ENCODE results near the gene ATP11A. TPM values are rescaled to one million over a fixed set of nuclear protein-coding genes. Genes with fewer than 3 reads are reported as not detected.
A peak's percentile ranks its signal among the peaks of the same experiment; 100 is the strongest.

ATP11A gene
- total RNA-seq = 10 to 100 TPM; 23.1 to 51.0 (median 33.6) TPM
- 10 to 100 TPM in 1 of 2 donors, 1 to 10 TPM in 1; 9.3 to 18.7 TPM for polyA plus RNA-seq

GRCh38 chr13:112689303-112690245 is at the start of gene ATP11A:
ATP11A (plus strand) TSS chr13:112690038; CDS start chr13:112690417, 379 bp downstream.
- Histone ChIP-seq H3K36me3 (no peaks in the 10 kb centered on the region), H3K9me3 (no peaks in the 10 kb centered on the region), H3K4me3 (peak within 1 kb of the TSS; percentile 59 to 97 (median 88)), H3K4me1 (peaks cover 5 to 18% (median 8%) of the 10 kb centered on the region in 3 donors), H3K27me3 (no peaks in the 10 kb centered on the region), H3K27ac (peak within 1 kb of the TSS; percentile 92 to 96 (median 94))
- DNase-seq (peak; percentile 93 to 98 (median 94)), FAIRE-seq (no peak), ATAC-seq (peak; percentile 84 to 90 (median 86))
- WGBS, 2 donors = 1% methylated on average over 27 to 95 of the region's 95 CpGs
- no peak for TF ChIP-seq CTCF (IDR thresholded peaks at IDR 0.05)
- intact Hi-C loops (cut with DNase I) = no loop called here

GRCh38 chr13:112641456-112642089 is 48.3 kb upstream of the ATP11A start:
- Histone ChIP-seq H3K4me3 (no peak overlapping the region), H3K27ac (peak overlapping the region in 1 of 4 donors; percentile 15), H3K9me3 (no peaks in the 10 kb centered on the region), H3K4me1 (peaks cover 6 to 11% (median 10%) of the 10 kb centered on the region in 3 donors), H3K27me3 (no peaks in the 10 kb centered on the region), H3K36me3 (no peaks in the 10 kb centered on the region)
- intact Hi-C loops (cut with DNase I) = no loop called here
- TF ChIP-seq CTCF (IDR thresholded peaks at IDR 0.05) = no peak
- no peak for FAIRE-seq
- whole genome bisulfite sequencing, 2 donors = 41 to 42% methylated on average over 19 of the region's 19 CpGs
- peak; percentile 73 to 87 (median 78) for ATAC-seq
- peak in 5 of 6 donors; percentile 53 to 82 (median 70) for DNase-seq

GRCh38 chr13:112642090-112642460 is 47.8 kb upstream of the ATP11A start:
- ATAC-seq = no peak
- 77 to 79% methylated on average over 13 of the region's 13 CpGs for WGBS, 2 donors
- intact Hi-C loops (cut with DNase I) = no loop called here
- H3K9me3 ChIP-seq = no peaks in the 10 kb centered on the region
- DNase-seq = peak in 1 of 6 donors; percentile 52
- H3K27me3 ChIP-seq = no peaks in the 10 kb centered on the region
- no peaks in the 10 kb centered on the region for H3K36me3 ChIP-seq
- H3K27ac ChIP-seq = peak overlapping the region in 1 of 4 donors; percentile 15
- peaks cover 6 to 11% (median 10%) of the 10 kb centered on the region in 3 donors for H3K4me1 ChIP-seq
- FAIRE-seq = no peak
- TF ChIP-seq CTCF (IDR thresholded peaks at IDR 0.05) = no peak
- H3K4me3 ChIP-seq = no peak overlapping the region

- intact Hi-C loops (cut with DNase I) = no loop called here
- H3K27me3 ChIP-seq = no peaks in the 10 kb centered on the region
- no peaks in the 10 kb centered on the region for H3K36me3 ChIP-seq
- peak; percentile 83 to 95 (median 89) for DNase-seq
- peak; percentile 84 to 91 (median 88) for ATAC-seq
- H3K27ac ChIP-seq = peak overlapping the region in 1 of 4 donors; percentile 35
- no peak for FAIRE-seq
- peaks cover 6 to 11% (median 10%) of the 10 kb centered on the region in 3 donors for H3K4me1 ChIP-seq
- no peak for TF ChIP-seq CTCF (IDR thresholded peaks at IDR 0.05)
- no peak overlapping the region for H3K4me3 ChIP-seq
- WGBS, 2 donors = 25 to 28% methylated on average over 9 of the region's 9 CpGs
- H3K9me3 ChIP-seq = no peaks in the 10 kb centered on the region
Observed at GRCh38 chr13:112643759-112644459, 45.9 kb upstream of the ATP11A start.

All from pancreas (tissue), 10 donors.